Mesothelial cell of epicardium (in vitro differentiated cells): ENCODE data around the gene MYO16. TPM values are rescaled to one million over a fixed set of nuclear protein-coding genes. Genes with fewer than 3 reads are reported as not detected.

Source experiments
- DNase-seq, 2 experiments: peaks; one replicate each; pipeline ENCODE4 v3.0.0; 2021; ENCODE audit warnings: low spot score in 2 of 2; ENCODE audit not compliant: unreplicated experiment in 2 of 2
- H3K27ac Mint-ChIP-seq: 2 replicates; pipeline ENCODE4 v1.8.0; 2021; ENCODE audit warnings: mixed read lengths
- H3K27me3 Mint-ChIP-seq: 2 replicates; pipeline ENCODE4 v1.8.0; 2021; ENCODE audit warnings: low read depth, mixed read lengths
- H3K36me3 Mint-ChIP-seq: 2 replicates; pipeline ENCODE4 v1.8.0; 2021; ENCODE audit warnings: mixed read lengths
- H3K4me1 Mint-ChIP-seq: 2 replicates; pipeline ENCODE4 v1.8.0; 2021; ENCODE audit warnings: mixed read lengths
- H3K4me3 Mint-ChIP-seq: 2 replicates; pipeline ENCODE4 v1.8.0; 2021; ENCODE audit warnings: mild to moderate bottlenecking, moderate library complexity, mixed read lengths
- H3K9me3 Mint-ChIP-seq: 2 replicates; pipeline ENCODE4 v1.8.0; 2021; ENCODE audit warnings: mixed read lengths
- total RNA-seq: library from RNA; stranded (reverse); gene quantifications from 3 replicates; pipeline ENCODE4 v1.2.1, GENCODE V29; 2021
- TF ChIP-seq, protein P1 (sequence below): fragments of 200-600 bp; sonication (generic); IDR thresholded peaks from one replicate; pipeline ENCODE4 v1.5.0; 2021; ENCODE audit warnings: antibody characterized with exemption; ENCODE audit not compliant: unreplicated experiment

The MYO16 gene
- total RNA-seq, 1 donor from 2014 or later, result 0.07 TPM

DNA sequence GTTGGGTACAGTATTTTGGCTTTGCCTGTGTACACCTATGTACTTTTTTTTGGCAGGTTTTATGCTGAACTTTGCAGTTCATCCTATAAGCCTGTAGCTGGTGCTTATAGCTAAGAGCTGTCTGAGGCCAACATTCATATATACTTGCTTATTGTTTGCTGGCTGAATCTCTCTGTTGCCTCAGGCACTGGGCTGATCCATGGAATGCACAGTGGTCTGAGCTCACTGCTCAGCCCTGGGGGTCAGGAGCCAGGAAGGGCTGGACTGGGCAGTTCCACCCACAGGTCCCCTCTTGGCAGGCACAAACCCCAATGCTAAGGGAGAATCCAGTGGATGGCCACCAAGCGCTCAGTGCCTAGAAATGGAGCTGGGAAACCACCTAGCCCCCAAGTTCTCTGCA is 308.7 kb downstream of the MYO16 start:
- H3K9me3 Mint-ChIP-seq, result peaks cover 12% of the 10 kb centered on the region
- H3K4me1 Mint-ChIP-seq, result no peaks in the 10 kb centered on the region
- H3K4me3 Mint-ChIP-seq, result no peak overlapping the region
- H3K27ac Mint-ChIP-seq, result no peak overlapping the region
- H3K27me3 Mint-ChIP-seq, result peaks cover 17% of the 10 kb centered on the region
- TF ChIP-seq, protein P1, sequence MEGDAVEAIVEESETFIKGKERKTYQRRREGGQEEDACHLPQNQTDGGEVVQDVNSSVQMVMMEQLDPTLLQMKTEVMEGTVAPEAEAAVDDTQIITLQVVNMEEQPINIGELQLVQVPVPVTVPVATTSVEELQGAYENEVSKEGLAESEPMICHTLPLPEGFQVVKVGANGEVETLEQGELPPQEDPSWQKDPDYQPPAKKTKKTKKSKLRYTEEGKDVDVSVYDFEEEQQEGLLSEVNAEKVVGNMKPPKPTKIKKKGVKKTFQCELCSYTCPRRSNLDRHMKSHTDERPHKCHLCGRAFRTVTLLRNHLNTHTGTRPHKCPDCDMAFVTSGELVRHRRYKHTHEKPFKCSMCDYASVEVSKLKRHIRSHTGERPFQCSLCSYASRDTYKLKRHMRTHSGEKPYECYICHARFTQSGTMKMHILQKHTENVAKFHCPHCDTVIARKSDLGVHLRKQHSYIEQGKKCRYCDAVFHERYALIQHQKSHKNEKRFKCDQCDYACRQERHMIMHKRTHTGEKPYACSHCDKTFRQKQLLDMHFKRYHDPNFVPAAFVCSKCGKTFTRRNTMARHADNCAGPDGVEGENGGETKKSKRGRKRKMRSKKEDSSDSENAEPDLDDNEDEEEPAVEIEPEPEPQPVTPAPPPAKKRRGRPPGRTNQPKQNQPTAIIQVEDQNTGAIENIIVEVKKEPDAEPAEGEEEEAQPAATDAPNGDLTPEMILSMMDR, result no peak
- H3K36me3 Mint-ChIP-seq, result no peaks in the 10 kb centered on the region
- DNase-seq, result no peak

DNA sequence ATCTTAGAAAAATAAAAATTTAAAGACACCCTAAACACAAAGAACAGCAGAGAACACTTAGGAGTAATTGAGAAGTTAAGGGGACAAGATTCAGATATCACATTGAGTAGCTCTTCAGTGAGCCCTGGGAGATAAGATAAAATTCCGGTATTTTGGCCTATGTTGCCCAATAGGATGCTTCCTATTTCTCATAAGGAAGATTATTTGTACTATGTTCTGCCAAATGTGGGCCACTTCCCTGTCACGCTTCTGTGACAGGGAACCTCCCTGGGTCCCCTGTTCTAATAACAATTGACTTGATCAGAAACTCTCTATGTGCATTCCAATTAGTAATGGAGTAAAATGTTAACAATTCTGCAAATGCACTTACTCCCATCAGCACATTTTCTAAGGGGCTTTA is 310.7 kb downstream of the MYO16 start:
- H3K27ac Mint-ChIP-seq, result peak overlapping the region; percentile 22
- peaks cover 12% of the 10 kb centered on the region for H3K9me3 Mint-ChIP-seq
- H3K4me3 Mint-ChIP-seq, result no peak overlapping the region
- no peaks in the 10 kb centered on the region for H3K4me1 Mint-ChIP-seq
- TF ChIP-seq, protein P1, result no peak
- peaks cover 15% of the 10 kb centered on the region for H3K27me3 Mint-ChIP-seq
- no peaks in the 10 kb centered on the region for H3K36me3 Mint-ChIP-seq
- DNase-seq, result no peak

DNA sequence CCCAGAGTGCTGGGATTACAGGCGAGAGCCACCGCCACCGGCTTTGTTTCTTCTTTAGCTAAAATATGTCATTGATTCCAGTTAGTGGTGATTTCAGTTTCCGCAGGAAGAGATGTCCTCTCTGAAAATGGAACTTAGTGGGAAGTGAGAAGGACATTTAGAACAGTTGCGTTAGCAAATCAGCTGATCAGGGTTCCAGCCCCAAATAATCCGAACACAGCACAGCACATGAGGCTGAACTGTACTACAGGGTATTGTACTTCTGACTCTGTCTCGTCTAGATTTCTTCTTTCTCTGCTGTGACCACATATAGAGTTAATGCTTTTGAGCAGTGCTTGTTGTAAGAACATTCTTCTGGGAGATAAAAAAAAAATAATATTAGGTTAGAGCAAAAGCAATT is 314.4 kb downstream of the MYO16 start:
- Mint-ChIP-seq H3K9me3 (no peaks in the 10 kb centered on the region), H3K27ac (no peak overlapping the region), H3K36me3 (no peaks in the 10 kb centered on the region), H3K4me3 (no peak overlapping the region), H3K27me3 (no peaks in the 10 kb centered on the region), H3K4me1 (peaks cover 16% of the 10 kb centered on the region)
- TF ChIP-seq, protein P1, result no peak
- no peak for DNase-seq

DNA sequence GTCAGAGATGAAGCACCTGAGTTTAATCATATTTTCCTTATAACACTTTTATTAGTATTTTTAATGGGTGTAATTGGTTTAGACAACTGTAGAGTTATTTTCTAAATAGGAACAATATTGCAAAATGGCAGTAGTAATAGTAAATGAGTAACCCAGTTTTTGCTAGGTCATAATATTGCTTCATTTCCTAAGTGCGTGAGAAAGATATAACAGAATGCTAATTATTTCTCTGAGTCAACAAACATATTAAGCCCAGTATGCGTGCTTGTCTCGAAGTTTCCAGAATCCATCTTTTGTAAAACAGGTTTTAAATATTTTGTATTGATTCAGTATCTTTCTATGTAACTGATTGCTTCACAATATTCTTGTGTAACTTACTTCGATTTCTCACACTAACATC is 315.3 kb downstream of the MYO16 start:
- Mint-ChIP-seq H3K27ac (no peak overlapping the region), H3K4me1 (peaks cover 17% of the 10 kb centered on the region), H3K9me3 (no peaks in the 10 kb centered on the region), H3K4me3 (no peak overlapping the region), H3K36me3 (no peaks in the 10 kb centered on the region), H3K27me3 (no peaks in the 10 kb centered on the region)
- TF ChIP-seq, protein P1, result no peak
- DNase-seq, result no peak

DNA sequence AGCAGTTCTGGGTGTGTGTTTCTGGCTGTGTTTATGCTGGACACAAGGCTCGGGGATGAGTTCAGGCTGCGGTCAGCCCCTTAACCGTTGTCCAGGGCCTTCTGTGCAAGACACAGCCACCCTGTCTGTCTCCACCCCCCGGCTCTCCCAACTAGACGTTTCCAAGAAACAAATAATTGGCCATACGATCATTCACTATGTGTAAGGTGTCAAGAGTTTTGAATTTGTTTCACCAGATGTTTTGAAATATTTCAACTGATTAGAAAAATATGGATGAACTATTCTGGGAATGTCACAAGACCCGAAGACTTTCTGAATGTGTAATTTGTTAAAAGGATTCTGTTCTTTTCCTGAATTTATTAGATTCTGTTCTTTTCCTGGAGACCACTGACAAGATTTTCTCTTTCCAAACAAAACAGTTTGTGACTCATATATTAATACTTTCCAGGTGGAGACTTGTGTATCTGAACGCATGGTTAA is 318.2 kb downstream of the MYO16 start:
- H3K4me3 Mint-ChIP-seq, result no peak overlapping the region
- TF ChIP-seq, protein P1, result no peak
- DNase-seq, result no peak
- peak overlapping the region; percentile 88 for H3K27ac Mint-ChIP-seq
- H3K36me3 Mint-ChIP-seq, result no peaks in the 10 kb centered on the region
- H3K9me3 Mint-ChIP-seq, result no peaks in the 10 kb centered on the region
- peaks cover 17% of the 10 kb centered on the region for H3K4me1 Mint-ChIP-seq
- no peaks in the 10 kb centered on the region for H3K27me3 Mint-ChIP-seq

DNA sequence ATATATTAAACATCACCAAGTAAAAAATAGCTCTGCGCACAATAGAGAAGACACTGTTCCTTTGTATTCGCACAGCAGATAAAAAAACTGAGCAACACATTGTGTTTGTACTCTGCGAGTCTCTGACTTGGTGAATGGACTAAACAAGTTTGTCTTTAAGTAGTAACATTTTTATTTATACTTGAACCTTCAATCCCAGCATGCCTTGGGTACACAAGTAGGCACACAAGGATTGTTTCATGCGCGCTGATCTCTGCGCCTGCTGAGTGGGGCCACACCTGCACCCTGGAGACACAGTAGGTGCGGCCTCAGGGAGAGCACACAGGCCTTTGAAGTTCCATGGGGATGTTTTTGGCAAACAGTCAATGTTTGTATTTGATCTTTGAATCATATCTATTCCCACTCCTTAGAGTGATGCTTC is 318.9 kb downstream of the MYO16 start:
- Mint-ChIP-seq H3K4me1 (peaks cover 17% of the 10 kb centered on the region), H3K4me3 (no peak overlapping the region), H3K27me3 (no peaks in the 10 kb centered on the region), H3K36me3 (no peaks in the 10 kb centered on the region), H3K27ac (peak overlapping the region; percentile 78), H3K9me3 (no peaks in the 10 kb centered on the region)
- TF ChIP-seq, protein P1, result no peak
- no peak for DNase-seq
